DMS153 (cell line): Measurements from ENCODE around the gene RAC2.

Source experiments
- DNase-seq: peaks from one replicate; lab custom pipeline; 2025; lab: John Stamatoyannopoulos, UW

Gene RAC2

DNA sequence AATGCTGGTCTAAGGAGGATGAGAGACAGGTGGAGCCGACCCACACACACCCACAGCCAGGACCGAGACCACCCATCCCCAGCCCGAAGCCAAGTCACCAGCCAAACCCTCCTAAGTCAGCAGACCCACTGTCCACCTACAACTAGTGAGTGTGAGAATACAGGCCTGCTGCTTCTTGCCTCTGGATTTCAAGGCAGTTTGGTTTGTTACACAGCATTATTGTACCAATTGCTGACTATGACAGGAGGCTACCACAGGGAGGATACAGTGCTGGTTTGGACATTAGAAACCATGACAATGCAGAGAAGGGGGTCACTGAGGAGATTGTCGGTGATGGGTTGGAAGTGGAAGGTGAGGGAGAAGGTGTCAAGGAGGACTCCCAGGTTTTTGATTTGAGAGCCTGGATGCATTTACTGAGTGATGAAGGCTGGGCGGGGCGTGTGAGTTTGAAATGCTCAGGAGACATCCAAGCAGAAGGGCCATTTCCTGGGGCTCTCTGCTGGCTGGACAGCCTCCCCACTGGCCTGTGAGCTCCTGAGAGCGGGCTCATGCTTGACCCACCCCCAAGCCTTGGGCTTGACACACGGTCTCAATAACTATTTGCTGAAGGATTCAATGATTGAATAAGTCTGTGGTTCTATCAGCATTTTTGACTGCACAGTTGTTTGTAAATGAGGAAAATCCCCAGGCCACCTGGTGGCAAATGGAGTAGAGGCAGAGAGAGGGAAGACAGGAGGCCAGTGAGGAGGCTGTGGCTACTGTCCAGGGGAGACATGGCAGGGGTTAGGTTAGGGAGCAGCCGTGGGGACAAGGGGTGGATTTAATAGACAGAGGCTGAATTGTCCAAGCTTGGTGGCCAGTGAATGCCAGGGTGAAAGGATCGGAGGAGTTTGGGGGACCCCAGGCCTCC, 22.4 kb downstream of the RAC2 start:
- no peak for DNase-seq

DNA sequence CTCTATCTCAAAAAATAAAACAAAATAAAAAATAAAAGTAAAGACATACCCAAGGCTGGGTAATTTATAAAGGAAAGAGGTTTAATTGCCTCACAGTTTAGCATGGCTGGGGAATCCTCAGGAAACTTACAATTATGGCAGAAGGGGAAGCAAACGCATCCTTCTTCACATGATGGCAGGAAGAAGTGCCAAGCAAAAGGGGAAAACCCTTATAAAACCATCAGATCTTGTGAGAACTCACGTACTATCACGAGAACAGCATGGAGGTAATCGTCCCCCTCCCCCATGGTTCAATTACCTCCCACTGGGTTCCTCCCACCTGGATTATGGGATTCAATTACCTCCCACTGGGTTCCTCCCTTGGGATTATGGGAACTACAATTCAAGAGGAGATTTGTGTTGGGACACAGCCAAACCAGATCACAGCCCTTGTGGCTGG, 23.5 kb downstream of the RAC2 start:
- DNase-seq = no peak

DNA sequence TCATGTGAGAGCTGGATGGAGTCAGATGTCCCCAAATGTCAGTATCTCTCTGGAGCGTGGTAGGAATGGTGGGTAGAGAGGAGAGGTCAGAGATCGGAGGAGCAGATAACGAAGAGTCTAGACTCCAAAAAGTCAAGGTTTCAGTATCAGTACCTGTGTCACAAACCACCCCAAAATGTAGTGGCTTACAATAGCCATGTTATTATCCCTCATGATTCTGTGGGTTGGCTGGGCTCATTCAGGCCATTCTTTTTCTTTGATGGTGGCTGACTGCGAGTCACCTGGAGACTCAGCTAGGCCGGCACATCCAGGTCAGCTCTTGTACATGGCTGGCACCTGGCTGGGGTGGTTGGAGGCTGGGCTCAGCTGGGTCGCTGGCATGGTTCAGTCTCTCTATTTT, 24.5 kb downstream of the RAC2 start:
- DNase-seq = no peak

DNA sequence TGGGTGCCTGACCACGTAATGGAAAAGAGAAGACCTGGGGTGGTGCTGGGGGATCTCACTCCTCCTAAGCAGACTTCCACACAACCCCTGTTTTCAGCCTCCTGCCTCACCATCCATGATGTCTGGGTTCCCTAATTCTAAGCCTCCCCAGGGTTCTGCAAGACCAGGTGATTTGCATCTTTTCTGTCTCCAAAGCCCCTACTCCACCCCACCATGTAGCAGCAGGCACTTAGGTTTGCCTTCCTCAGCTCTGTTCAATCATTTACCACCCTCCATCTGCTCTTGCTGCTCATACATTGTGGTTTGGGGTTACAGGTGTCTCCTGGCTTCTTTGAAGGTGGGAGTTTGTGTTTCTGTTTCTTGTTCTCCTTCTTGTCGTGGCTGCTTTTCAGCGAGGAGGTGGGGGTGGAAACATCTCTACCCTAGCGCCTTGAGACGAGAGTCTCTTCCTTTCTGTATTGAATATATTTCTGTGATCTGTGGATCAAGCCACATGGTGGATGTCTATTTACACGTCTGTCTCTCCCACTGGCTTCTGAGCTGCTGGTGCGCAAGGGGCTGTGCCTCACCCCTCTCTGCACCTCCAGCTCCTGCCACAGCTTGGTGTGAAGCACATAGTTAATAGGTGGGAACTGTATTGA, 25.2 kb downstream of the RAC2 start:
- DNase-seq = no peak

DNA sequence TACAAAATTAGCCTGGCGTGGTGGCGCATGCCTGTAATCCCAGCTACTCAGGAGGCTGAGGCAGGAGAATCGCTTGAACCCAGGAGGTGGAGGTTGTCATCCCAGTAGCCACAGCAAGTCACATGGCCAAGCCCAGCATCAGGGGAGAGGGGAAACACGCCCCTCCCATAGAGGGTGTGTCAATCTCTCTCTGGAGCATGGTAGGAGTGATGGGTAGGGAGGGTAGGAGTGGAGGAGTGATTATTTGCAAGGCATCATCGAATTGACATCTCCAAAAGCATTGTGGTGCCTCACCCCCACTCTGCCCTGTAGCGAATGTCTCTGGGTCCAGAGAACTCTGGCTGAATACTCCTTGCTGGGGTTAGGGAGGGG, 25.7 kb downstream of the RAC2 start:
- DNase-seq = no peak

DNA sequence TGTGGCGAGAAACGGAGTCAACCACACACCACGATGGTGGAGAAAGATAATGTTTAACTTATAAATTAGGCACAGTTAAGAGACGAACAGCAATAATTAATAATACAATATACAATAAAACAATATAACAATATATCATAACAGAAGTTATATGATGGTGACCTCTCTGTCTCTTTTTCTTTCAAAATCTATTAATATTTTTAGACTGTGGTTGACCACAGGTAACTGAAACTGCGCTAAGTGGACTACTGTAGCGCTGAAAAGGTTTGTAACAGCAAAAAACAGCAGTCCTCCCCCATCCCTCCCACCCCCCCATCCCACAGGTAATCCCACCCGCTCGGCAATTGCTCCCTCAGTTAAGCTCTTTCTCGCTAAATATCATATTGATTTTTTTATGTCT, 28.2 kb downstream of the RAC2 start:
- no peak for DNase-seq

DNA sequence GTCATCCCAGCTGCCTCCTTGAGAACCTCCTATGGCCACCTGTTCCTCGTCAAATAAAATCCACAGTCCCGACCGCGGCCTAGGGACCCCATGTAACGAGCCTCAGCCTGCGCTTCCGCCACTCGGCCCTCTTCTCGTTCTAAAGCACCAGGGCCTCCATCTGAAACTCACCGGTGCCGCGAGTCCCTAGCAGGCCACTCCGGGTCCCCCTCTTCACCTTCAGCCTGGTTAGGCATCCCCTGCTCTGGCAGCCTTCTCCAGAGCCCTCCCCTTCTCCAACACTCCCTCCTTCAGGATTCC, 29.4 kb downstream of the RAC2 start:
- no peak for DNase-seq

DNA sequence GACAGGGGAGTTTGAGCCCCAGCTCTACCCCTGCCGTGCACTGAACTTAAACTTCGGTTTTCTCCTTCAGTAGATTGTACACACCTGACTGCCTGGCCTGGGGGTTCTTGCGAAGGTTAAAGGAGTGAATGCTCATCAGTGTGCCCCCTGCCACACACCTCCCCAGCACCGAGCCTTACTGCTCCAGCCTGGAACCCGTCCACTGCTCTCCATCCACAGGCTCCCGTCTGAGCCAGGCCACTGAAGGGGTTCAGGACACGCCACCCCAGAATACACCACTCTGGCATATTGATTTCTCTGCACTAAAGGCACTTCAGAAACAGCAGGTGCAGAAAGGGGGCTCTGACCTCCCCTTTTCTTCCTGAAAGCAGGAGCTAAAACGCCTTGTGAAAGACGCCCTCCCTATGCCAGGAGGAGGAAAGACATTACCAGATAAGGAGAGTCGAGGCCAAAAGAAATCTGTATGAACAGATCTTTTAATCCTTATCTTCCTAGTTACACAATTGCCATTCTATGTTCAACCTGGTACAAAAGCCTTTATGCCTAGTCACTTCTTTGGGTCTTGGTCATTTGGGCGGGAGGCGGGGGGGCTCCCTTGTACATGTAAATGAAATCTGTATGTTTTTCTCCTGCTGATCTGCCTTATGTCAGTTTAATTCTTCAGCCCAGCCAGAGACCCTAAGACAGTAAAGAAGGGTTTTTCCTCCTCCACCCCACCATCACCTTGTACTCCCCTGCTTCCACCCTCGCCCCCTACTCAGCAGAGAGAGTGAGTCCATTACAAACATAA, 29.9 kb downstream of the RAC2 start:
- DNase-seq = no peak

DNA sequence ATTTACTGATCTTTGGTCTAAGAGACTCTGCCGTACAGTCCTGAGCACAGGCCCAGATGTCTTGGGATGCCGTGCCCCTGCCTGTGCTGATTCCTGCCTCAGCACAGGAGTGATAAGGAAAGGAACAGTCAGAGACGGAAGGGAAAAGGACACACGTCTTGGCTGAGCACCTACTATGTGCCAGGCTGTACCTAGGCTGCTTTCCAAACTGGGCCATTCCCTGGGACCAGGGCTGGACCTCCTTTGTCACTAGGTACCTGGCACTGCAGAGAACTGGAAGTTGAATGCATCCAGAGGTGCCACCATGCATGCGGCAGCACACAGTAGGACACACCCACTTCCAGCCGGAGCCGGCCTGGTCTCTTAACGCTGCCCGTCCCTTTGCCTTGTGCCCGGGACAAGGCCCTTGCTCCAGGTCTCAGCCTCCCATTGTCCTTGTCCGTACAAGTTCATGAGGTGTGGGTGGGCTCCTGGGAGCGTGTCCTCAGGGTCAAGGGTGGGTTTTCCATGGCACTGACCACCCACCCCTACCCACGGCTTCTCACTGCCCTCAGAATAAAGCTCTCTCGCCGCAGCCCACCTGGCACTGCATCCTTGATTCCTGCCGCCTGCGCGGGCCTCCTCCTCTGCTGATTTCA, 30.7 kb downstream of the RAC2 start:
- DNase-seq = no peak

DNA sequence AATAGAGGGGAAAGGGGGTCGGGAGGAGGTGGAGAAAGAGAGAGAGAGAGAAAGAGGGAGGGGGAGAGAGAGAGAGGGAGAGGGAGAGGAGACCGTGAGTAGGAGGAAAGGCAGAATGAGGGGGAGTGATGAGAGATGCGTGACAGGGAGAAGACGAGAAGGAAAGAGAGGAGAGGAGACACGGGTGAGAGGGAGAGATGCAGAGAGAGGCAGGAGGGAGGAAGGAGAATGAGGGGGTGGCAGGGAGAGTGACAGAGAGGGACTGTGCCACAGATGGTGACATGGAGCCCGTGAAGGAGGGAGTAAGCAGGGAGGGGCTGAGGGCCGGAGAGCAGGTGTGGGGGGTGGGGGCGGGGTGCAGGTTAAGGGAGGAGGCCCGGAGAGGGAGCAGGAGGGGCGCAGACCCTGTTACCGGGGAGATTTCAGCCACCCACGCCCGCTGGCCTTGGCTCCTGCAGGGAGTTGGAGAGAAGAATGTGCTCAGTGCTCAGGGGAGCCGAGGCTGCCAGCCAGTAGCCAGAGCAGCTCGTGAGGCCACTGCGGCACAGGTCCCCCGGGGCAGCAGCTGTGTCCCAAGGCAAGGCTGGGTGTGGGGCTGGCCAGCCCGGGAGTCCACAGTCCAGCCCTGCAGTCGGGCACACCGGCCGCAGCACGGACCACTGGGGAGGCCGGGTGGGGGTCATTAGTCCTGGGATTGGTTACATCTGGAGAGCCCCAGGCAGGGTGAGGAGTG, 31.7 kb downstream of the RAC2 start, which contains the start of gene SSTR3:
TSS of gene SSTR3 (minus strand) at position 304 of the 733 bp plus-strand sequence. CDS start 4,674 bp downstream, outside the sequence.
- DNase-seq = no peak

DNA sequence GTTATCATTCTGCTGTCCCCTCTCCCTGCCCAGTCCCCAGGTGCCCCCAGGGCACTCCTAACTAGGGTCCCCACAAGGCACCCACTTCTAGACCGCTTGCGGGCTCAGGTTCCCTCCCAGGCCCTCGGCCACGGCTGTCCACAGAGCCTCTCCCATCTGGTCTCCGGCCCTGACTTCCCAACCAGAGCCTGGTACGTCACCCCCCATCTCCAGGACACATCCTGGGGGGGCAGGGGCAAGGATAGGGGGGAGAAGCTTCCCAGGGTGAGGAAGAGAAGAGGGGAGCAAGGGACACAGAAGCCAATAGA, 32.2 kb downstream of the RAC2 start:
- no peak for DNase-seq

DNA sequence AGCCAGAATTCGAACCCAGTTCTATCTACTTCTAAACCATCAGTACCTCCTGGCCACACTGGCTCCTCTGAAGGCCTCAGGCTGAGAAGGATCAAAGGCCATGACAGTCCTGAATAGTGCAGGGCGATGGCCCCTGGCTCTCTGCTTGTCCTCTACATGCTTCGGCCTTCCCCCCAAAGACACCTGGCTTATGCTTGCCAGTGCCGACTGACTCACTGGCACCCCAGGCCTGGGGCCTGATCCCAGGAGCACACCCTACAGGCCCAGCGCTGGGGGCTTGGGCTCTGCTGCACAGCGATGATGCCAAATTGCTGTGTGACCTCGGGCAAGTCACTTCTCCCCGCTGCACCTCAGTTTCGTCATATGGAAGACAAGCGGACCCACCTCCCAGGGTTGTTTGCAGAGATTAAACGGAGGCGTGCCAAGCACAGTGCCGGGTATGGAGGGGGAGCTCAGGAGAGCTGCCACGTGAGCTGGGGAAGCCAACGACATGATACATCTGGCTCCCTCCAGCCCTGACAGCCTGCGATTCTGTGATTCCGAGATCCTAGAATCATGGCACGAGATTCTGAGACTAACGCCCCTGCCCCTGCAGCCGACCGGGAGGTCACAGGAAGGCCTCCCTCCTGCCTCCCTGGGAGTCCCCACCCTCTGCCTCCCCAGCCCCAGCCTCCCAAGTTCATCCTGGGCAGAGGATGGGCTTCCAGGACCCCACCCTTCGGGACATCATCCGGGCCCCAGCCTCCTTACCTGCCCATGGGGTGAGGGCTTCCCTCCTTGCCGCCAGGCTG, 32.8 kb downstream of the RAC2 start:
- DNase-seq = no peak

DNA sequence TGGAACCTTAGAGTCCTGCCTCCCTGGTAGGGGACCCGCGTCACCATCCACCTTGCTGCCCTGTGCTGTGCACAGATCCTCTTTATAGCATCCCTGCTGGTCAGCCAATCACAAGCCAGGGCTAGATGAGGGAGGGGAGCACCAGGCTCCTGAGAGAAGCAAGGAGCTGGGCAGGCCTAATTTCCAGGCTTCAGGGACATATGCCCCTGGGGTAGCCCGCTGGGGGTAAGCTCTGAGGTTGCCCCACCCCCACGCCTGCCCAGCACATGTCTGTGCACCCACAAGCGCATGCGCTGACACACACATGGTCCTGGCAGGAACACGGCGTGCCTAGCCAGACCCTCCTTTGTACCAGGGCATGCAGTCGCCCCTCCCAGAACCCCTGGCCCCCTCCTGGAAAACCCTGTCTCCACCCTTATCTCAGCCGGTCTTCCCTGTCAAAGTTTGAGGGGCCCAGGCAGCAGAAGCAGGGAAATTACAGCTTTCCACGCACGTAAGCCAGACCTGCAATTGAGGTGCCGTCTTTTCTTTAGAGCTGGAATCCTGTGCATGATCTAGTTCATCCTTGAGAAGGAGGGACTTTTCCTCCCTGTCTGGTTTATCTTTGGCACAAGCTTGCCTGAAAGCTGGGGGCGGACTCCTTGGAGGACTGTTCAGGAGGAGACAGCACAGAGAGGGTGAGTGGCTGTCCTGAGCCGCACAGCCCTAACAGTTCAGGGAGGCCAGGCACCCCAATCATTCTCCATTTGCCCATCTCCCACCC, 33.8 kb downstream of the RAC2 start:
- no peak for DNase-seq

DNA sequence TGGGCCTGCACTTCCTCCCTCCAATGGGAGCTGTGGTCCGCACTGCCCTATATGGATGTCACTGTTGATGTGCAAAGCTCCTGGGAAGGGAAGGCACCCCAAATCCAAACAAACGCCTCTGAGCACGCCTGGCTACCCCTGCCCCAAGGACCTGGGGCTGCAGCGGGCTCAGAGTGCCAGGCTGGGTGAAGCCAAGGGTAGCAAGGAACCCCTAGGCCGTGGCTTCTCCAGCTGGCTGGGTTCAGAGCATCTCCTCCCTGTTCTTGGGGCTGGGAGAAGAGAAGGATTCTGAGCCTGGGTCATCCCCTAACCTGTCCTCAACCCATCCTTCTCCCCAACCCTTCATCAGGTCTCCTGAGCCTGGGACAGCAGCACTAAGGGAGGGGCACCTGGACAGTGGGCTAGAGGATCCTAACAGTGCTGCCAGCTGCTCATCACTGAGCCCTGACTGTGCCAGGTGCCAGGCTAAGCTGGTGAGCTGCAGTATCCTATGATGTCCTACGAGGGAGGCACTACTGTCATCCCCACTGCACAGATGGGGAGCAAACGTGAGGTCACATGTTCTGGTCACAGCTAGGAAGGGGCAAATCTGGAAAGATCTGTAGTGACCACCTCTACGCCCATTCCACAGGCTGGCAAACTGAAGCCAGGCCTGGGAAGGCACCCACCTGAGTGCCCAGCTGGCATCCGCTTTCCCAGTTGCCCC, 34.8 kb downstream of the RAC2 start:
- no peak for DNase-seq

DNA sequence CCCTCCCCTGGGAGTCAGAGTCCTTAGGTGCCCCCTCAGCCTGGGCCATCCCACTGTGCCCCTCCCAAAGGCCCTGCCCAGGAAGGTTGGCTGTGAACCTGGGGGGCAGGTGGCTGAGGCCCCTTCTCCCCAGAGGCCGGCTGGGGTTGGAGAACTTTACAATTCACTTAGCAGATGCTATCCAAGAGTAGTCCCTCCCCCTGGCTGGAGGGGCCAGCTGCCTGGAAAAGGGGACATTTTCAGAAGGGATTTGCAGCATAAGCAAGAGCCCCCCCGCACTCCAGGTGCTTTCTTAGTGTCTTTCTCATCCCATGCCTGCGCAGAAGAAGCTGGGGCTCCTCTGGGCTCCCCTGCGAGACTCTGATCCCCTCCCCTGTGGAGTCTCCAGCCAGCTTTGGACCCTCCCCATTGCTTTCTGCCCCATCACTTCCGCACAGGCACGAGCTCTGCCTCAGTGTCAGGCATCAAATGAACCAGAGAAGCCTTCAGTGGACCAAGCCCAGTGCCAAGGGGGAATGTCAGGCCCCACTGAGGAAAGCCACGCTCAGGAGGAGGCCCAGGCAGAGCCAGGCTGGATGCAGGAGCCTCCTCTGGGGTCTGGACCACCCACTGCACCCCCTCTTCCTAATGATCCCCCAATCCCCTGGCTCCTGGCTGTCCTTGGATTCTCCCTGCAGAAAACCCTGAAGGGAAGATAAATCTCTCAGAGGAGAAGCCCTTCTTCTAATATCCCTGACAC, 35.5 kb downstream of the RAC2 start:
- DNase-seq = no peak

DNA sequence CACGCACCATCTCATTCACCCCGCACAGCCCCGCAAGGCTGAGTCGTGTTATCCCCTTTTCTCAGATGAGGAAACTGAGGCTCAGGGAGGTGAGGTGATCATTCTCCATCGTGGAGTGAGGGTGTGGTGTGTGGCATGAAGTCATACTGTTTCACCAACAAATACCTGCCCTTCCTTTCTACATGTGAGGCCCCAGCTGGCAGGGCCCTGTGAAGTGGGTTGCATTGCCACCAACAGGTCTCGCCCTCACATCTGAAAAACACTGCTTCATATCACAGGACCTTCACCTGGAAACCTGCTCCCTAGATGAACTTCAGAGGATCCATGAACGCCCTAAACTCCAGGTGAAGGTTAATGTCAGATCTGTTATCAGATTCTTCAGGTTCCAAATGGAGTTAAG, 36.1 kb downstream of the RAC2 start:
- DNase-seq = no peak

DNA sequence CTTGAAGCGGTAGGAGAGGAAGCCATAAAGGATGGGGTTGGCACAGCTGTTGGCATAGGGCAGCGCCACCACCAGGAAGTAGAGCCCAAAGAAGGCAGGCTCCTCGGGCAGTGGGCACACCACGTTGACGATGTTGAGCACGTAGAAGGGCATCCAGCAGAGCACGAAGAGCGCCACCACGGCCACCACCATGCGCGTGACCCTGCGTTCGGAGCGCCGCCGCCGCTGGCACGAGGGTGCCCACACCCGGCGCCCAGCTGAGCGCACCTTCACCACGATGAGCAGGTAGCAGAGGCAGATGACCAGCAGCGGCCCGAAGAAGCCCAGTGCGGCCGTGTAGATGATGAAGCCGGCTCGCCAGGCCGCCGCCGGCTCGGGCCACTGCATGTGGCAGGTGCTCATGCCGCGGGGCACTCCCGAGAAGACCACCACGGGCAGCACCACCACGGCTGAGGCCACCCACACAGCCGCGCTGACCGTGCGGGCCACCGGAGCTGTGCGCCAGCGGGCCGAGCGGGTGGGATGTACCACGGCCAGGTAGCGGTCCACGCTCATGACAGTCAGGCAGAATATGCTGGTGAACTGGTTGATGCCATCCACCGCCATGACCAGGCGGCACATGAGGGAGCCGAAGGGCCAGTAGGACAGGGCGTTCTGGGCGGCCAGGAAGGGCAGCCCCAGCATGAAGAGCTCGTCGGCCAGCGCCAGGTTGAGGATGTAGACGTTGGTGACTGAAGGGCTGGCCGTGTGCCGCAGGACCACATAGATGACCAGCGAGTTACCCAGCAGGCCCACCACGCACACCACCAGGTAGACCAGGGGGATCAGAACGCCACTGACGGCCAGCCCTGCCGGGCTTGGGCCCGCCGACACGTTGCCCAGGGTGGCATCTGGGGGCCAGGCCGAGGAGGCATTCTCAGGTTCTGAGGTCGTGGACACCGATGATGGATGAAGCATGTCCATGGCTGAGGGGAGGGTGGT, 36.9 kb downstream of the RAC2 start:
- no peak for DNase-seq
